Sigmoid colon (tissue), 4 donors: ENCODE results near the gene DUOXA2.

ENCODE experiments used
- EP300 ChIP-seq, 4 donors: sonication (generic); formaldehyde crosslinking; IDR thresholded peaks; one replicate each; pipeline ENCODE4 v1.6.1; 2017; ENCODE audit warnings: antibody characterized with exemption in 4 of 4
- POLR2A ChIP-seq, 2 donors: fragments of 450-650 bp; IDR thresholded peaks; one replicate each; pipeline ENCODE4 v1.6.1; 2016; ENCODE audit warnings: antibody characterized with exemption in 2 of 2, mild to moderate bottlenecking in 2 of 2, moderate library complexity in 2 of 2
- TF ChIP-seq, protein P1 (sequence below), 4 experiments: fragments of 450-650 bp in 3 of 4; fragments of 200-600 bp in 1 of 4; IDR thresholded peaks; one replicate each; pipeline ENCODE4 v1.5.1; 2016 to 2019; ENCODE audit warnings: antibody characterized with exemption in 4 of 4, mild to moderate bottlenecking in 3 of 4, moderate library complexity in 2 of 4

DNA sequence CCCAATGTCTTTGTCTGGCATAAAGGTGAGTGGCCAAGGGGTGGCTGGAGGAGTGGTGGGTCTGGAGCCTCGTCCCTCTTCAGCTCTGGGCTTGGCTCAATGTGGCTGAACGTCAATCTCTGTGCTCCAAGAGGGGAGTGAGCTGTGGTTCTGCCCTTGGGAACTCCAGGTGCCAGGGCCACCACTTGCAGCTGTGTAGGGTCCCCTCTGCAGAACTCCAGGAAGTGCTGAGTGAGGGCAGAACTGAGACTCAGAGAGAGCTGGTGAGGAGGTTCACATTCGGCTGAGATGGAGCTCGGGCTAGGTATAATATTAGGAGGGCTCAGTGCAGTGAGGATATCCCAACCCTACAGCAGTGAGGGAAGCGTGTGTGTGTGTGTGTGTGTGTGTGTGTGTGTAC, 27.3 kb downstream of the DUOXA2 start:
- TF ChIP-seq, protein P1, sequence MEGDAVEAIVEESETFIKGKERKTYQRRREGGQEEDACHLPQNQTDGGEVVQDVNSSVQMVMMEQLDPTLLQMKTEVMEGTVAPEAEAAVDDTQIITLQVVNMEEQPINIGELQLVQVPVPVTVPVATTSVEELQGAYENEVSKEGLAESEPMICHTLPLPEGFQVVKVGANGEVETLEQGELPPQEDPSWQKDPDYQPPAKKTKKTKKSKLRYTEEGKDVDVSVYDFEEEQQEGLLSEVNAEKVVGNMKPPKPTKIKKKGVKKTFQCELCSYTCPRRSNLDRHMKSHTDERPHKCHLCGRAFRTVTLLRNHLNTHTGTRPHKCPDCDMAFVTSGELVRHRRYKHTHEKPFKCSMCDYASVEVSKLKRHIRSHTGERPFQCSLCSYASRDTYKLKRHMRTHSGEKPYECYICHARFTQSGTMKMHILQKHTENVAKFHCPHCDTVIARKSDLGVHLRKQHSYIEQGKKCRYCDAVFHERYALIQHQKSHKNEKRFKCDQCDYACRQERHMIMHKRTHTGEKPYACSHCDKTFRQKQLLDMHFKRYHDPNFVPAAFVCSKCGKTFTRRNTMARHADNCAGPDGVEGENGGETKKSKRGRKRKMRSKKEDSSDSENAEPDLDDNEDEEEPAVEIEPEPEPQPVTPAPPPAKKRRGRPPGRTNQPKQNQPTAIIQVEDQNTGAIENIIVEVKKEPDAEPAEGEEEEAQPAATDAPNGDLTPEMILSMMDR (IDR thresholded peaks at IDR 0.05), result no peak
- TF ChIP-seq POLR2A (IDR thresholded peaks at IDR 0.05) (no peak), EP300 (IDR thresholded peaks at IDR 0.05) (no peak)
